Stimulated activated CD4-positive, alpha-beta T cell treated with anti-CD3 and anti-CD28 coated beads, TNF-alpha, amount 100 ng/mL, for 48 hours (primary cell): ENCODE data around the gene HUNK.
"Not testable (repeated sequence)": the region's sequence is repeated elsewhere in the genome, so short reads cannot be mapped to it uniquely, and the experiment has no call there.

Experiments used
- DNase-seq, 3 donors: peaks; one replicate each; pipeline ENCODE4 v3.0.0-alpha.2; 2020; ENCODE audit warnings: low read depth in 3 of 3

HUNK gene

DNA sequence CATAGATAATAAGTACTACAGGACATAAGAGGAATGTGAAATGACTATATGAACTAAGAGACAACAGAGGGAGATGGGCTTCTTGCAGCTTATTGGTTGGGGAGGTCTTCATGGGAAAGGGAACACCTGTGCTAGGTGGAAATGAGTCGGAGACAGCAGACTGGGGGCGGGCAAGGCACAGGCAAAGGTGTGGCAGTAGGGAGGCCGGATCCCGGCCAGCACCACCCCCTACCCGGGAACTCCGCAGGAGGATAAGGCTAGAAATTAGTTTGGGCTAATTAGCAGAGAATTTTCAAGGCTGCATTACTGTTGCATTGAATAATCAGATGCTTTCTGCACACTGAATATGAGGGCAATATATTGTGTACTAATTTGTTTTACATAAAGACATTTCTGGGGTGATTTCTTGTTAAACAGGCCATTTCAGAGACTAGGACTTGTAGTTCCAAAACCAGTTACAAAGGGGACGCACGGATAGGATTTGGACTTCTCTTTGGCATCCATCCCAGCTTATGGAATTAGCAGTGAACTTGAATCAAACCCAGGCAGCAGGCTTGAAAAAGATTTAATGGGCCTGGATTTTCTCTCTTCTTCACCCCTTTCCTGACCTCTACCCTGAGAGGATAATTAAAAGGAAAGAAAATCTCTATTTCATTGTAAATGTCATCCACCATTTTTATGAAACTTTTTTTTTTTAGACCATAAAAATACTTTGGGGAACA lies 2.2 kb upstream of the HUNK start:
- no peak for DNase-seq

DNA sequence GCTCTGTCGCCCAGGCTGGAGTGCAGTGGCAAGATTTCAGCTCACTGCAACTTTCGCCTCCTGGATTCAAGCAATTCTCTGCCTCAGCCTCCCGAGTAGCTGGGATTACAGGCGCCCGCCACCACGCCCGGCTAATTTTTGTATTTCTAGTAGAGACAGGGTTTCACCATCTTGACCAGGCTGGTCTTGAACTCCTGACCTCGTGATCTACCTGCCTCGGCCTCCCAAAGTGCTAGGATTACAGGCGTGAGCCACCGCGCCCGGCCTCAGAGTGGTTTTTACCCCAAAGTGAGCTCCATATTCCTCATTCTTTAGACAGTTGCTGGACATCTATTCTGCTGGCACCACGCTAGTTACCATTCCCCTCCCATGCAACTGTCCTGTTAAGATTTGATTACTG lies 1.4 kb upstream of the HUNK start:
- DNase-seq = not testable (repeated sequence)

- no peak for DNase-seq
These were observed 758 bp upstream of the HUNK start for GRCh38 chr21:31872072-31872451.

DNA sequence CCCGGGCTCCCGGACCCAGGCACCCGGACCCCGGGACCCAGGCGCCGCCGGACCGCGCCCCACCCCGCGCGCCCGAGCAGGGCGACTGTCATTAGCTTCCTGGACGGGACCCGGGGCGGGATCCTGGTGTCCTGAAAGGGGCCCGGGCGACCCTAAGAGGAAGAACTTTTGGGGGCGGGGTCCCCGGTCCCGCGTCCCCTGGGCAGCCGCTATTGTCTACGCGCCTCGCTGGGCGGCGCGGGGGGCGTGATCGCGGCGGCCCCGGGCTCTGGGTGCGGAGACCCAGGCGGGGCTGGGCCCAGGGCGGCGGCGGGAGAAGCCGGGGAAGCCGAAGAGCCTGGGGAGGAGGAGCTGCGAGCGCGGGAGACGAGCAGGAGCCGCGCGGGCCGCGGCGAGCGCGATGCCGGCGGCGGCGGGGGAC lies 465 bp downstream of the HUNK start:
- DNase-seq = no peak

DNA sequence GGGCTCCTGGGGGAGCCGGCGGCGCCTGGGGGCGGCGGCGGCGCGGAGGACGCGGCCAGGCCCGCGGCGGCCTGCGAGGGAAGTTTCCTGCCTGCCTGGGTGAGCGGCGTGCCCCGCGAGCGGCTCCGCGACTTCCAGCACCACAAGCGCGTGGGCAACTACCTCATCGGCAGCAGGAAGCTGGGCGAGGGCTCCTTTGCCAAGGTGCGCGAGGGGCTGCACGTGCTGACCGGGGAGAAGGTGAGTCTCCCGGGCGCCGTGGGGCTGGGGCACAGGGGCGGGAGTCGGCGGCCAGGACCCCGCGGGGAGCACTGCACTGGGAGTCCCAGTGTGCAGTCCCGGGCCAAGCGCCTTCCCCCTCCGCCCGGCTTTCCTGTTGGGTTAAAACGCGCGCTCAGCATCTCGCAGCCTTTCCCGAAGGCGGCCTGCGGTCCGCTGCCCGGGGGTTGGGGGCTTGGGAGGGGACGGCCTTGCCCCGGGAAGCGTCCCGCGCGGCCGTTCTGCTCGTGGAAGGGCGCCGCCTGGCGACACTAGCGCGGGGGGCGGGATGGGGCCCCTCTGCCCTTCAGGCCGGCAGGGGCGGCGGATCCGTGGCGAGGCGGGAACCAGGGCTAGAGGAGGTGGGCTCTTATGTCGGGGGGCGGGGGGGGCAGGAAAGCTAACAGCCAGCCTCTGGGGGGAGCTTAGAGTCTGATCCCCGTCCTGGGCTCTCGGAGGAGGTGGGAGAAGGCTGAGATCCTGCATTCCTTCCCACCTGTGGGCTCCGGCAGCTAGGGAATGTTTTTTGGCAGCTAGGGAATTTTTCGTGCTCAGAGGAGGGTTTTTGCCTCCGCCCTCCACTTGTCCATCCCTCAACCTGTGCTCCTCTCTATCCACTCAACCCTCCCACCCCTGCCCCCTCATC lies 1.1 kb downstream of the HUNK start:
- DNase-seq = peak; percentile 13 to 63 (median 32)

DNA sequence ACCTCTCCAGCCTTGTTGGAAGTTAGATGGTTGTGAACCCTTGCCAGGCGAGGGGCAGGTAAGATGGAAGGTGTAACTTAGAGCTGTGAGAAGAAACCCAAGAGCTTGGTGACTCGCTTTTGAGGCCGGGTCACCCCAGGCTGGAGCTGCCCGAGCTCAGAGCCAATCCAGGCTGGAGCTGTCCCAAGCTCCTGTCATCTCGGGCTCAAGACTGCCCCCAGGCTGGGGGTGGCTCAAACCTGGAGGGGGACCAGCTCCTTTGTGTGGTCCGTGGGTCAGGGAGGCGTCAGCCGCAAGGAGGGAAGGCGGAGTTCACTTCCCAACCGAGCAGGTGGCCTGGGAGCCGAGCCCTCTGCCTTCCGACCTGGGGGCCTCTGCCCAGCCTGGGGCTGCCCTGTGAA lies 2.0 kb downstream of the HUNK start:
- no peak for DNase-seq

- no peak for DNase-seq
These were observed 2.7 kb downstream of the HUNK start for GRCh38 chr21:31875496-31876015.

GRCh38 chr21:31877463-31877957 lies 4.7 kb downstream of the HUNK start:
- no peak for DNase-seq

GRCh38 chr21:31878831-31879230 lies 6.0 kb downstream of the HUNK start:
- no peak for DNase-seq

DNA sequence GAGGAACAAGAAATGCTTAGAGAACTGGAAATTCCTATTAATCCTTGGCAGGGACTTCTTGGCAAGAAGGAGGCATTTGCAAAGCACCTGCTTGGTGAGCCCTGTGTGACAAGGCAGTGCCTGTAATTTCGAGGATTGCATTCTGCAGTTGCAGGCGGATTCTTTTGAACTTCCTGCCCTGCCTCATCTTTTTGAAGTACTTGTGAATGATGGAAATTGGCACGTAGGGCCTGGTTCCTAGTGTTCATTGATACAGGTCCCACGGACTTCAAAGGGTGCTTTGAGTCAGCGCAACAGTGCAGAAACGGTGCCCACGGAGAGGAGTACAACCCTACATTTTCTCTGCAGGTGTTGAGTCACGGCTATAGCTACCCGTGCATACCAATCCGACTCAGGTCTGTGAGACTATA lies 6.4 kb downstream of the HUNK start:
- DNase-seq = no peak

DNA sequence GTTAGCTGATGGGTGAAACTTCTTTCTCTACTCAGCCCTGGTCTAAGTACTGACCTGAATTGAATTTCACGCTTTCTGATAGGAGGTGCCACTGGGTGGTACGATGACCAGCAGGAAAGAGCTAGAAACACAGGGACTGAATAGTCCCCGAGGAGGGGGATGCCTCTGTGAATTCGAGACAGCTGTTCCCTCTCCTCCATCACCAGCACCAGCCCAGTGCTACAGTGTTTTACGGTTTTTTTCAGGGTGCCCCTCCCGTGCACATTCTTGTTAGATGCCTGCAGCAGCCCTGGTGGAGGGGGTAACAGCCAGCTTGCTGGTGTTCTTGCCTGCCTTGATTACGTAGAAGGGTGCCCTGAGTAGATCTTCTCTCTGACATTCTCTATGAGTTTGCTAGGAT lies 7.1 kb downstream of the HUNK start:
- DNase-seq = no peak

GRCh38 chr21:31880816-31881215 lies 8.0 kb downstream of the HUNK start:
- DNase-seq = no peak

GRCh38 chr21:31882711-31883110 lies 9.9 kb downstream of the HUNK start:
- no peak for DNase-seq

- DNase-seq = no peak
These were observed 12.3 kb downstream of the HUNK start for GRCh38 chr21:31885146-31885545.

DNA sequence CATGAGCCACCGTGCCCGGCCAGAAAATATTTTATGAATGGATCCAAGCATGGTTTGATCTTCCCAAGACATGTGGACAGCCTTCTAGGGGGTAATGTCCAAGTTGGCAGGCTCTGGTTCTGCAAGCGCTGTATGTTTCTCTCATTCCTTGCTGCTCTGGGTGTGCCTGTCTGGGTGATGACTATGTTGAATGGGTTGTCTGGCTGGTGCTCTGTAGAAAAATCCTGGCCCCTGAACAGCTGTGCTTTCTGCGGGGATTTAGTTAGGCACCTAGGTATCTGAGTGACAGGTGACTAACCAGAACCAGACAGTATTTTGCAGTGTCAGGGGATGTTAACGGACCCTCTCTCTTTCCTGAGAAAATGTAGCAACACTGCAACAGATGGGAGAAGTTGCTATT lies 14.1 kb downstream of the HUNK start:
- no peak for DNase-seq

DNA sequence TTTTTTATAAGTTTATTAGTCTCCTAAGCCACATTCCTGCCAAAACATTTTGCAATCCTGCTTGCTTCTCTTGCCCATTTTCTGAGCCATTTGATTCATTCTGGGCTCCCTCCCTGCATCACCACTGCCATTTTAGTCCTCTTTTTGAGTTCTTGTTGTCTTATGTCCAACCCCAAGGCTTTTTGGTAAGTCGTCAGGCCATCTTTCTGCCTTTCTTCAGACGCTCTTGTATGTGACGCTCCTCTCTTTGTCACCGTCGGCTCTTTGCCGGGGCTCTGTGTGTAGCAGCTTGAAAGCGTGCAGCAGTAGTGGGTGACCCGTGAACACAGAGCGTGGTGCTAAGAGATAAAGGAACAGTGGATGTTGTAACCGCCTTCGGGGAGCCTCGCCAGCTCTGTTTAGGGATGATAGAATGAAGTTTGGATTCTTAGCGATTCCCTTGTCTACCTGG lies 14.6 kb downstream of the HUNK start:
- DNase-seq = no peak

DNA sequence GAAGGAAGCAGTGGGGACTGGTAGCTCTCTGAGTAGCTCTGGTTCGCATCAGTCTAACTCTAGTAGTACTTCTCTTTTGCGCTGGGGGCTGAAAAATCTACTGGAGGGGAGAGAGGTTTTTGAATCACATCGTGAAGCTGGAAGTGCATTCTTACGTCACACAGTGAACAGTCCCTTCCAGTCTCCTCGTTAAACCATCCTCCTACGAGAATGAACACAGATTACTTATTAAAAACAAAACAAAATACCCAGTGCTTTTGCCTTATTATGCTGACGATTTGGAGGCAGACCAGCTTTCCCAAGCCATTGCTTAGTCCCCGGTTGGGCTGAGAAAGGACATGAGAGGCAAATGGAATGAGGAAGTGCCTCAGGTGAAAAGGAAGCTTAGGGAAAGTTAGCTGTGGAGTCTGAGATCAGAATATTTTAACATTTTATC lies 16.1 kb downstream of the HUNK start:
- no peak for DNase-seq

DNA sequence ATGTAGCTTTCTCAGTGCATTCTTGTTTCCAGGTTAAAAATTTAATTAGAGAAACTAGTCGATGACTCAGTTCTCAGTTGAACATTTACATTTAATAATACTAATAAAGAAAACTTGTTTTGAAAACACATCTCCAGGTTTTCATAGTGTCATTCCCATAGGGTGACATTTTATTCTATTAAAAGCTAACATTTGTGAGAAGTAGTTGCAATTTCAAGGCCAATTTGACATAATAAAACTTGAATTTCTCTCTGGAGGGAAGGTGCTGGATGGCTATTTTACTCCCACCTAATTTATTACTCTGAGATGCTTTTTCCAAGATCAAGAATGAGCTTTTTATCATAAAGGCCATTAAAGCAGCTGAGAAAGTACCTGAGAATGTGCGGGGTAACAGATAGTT lies 16.6 kb downstream of the HUNK start:
- no peak for DNase-seq

DNA sequence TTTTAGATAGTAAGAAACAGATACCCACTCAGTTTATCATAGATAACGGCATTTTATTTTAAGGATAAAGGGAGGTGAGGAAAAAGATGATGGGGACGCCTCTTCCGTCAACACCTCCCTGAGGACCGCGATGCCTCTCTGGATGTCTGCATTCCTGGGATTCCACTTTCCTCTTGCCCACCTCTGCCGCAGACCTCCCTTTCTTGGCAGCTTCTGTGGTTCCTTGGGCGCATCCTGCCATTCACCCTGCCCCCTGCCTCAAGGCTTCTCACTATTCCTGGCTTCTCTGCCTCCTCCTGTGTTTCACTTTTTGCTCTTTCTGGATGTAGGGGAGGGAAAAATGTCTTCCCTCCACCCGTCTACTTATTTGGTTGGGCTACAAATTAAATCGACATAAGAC lies 19.9 kb downstream of the HUNK start:
- DNase-seq = no peak

GRCh38 chr21:31893851-31894415 lies 21.1 kb downstream of the HUNK start:
- no peak for DNase-seq

GRCh38 chr21:31894457-31894856 lies 21.6 kb downstream of the HUNK start:
- DNase-seq = no peak
